HL-60/S4 (cell line): ENCODE data around the gene FMNL3.
"Not testable (repeated sequence)": the region's sequence is repeated elsewhere in the genome, so short reads cannot be mapped to it uniquely, and the experiment has no call there.

ENCODE experiments used
- in situ Hi-C: fragments of 300-500 bp; cut with MboI; formaldehyde crosslinking; loops from 2 replicates; pipeline ENCODE4 v1.14.3; 2022; ENCODE audit warnings: low sequenced_read_pairs

Gene FMNL3

DNA sequence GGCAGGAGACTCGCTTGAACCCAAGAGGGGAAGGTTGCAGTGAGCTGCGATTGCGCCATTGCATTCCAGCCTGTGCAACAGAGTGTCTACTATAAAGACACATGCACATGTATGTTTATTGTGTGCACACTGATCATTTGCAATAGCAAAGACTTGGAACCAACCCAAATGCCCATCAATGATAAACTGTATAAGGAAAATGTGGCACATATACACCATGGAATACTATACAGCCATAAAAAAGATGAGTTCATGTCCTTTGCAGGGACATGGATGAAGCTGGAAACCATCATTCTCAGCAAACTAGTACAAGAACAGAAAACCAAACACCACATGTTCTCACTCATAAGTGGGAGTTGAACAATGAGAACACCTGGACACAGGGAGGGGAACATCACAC, 6.7 kb upstream of the FMNL3 start:
- in situ Hi-C loops: not testable (repeated sequence)

GRCh38 chr12:49708851-49709250, 1.6 kb upstream of the FMNL3 start:
- in situ Hi-C loops: loop anchor here (5.0 kb wide), 1 partner anchor 67 kb away; no protein-coding TSS in a partner anchor

DNA sequence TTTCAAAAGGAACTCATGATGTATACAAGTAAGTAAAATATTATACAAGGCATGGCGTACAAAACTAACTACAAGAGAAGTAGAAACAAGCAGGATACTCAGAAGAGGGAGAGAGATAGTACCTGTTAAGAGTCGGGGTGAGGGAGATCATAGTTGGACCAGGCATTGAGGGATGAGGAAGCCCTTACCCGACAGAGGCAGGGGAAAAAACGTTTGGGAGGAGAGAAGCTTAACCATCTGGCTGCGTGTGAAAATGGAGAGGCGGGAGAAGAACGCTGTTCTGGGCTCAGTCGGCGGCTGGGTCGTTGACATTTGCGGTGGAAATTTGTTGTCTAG, 575 bp upstream of the FMNL3 start:
- in situ Hi-C loops: loop anchor here (5.0 kb wide), 1 partner anchor 65 kb away; no protein-coding TSS in a partner anchor

GRCh38 chr12:49706351-49707127, 666 bp downstream of the FMNL3 start:
- in situ Hi-C loops: loop anchor here (5.0 kb wide), 1 partner anchor 64 kb away; no protein-coding TSS in a partner anchor

DNA sequence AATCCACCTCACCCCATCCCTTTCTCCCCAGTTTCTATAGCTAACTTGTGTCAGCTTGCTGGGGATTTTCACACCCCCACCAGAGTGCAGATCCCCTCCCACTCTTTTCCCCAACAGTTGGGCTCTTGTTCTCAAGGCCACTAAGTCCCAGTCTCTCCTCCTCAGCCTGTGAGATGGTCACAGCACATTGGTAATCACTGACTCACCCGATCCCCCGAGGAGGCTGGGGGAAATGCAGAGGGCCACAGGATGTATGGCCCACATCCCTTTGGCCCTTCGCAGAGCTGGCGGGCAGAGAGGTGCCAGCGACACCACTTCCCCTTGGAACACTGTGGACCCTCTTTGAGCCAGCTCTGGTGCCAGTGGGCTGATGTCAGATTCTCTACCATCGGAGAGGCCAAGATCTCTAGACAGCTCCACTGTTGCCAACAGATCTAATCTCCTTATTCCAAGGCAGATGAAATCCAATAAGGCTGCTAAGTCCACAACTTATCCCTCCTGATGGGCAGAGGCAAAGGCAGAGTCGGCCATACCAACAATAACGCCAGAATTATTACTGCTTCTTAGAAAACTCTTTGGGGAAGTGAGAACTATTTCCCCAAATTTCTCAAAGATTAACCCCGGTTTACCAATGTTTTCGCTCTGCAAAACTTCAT, 1.6 kb downstream of the FMNL3 start:
- in situ Hi-C loops: loop anchor here (5.0 kb wide), 1 partner anchor 63 kb away; no protein-coding TSS in a partner anchor

- in situ Hi-C loops: no loop called here
Measured at GRCh38 chr12:49703647-49704137, 3.5 kb downstream of the FMNL3 start.

GRCh38 chr12:49702676-49703215, 4.5 kb downstream of the FMNL3 start:
- in situ Hi-C loops: no loop called here

GRCh38 chr12:49702009-49702408, 5.2 kb downstream of the FMNL3 start:
- in situ Hi-C loops: no loop called here

- in situ Hi-C loops: no loop called here
Measured at GRCh38 chr12:49698619-49699545, 8.3 kb downstream of the FMNL3 start.

- in situ Hi-C loops: no loop called here
Measured at GRCh38 chr12:49697808-49698207, 9.4 kb downstream of the FMNL3 start.

GRCh38 chr12:49696723-49697122, 10.5 kb downstream of the FMNL3 start:
- in situ Hi-C loops: no loop called here

DNA sequence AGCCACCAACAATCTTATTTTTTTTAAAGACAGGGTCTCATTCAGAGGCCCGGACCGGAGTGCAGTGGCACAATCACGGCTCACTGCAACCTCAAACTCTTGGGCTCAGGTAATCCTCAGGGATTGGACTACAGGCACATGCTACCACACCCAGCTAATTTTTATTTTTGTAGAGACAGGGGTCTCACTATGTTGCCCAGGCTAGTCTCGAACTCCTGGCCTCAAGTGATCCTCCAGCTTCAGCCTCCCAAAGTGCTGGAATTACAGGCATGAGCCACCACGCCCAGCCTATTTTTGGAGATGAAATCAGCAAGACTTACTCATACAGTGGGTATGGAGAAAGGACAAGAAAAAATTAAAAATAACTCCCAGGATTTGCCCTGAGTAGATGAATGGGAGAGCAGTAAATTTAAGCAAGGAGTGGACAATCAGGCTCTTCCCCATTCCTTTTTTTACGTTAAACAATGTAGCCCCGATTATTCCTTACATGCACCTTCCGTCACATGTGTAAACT, 13.2 kb downstream of the FMNL3 start:
- in situ Hi-C loops: no loop called here

DNA sequence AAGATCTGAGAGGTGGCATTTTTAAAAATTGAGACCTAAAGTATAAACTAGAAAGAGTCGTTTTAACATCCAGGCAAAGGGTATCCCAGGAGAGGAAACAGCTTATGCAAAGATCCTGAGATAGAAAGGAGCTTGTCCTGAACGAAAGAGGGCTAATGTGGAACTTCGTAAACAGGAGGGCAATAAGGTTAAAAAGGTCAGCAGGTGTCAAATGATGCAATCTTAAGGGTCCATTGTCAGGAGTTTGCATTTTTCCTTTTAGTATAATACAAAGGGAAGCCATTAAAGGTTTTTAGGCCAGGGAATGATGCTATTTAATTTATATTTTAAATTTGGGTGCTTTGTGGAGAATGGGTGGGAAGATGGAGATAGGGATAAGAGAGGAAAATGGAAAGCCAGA, 14.4 kb downstream of the FMNL3 start:
- in situ Hi-C loops: no loop called here

DNA sequence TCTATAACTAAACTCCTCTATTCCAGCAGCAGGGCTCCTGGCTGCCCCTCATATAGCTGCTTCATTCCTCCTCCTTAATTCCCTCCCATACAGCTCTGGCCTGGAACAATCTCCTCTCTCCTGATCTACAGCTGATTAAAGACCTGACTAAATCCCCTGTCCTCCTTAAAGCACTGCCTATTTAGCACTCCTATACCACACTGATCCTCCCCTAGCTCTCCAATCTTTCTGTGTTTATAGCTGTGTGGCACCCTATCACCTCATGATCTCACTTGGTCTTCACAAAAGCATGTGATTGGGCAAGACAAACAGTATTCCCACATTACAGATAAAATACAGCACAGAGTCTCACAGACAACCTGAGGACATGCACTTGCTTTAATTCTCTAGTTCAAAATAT, 17.4 kb downstream of the FMNL3 start:
- in situ Hi-C loops: no loop called here

DNA sequence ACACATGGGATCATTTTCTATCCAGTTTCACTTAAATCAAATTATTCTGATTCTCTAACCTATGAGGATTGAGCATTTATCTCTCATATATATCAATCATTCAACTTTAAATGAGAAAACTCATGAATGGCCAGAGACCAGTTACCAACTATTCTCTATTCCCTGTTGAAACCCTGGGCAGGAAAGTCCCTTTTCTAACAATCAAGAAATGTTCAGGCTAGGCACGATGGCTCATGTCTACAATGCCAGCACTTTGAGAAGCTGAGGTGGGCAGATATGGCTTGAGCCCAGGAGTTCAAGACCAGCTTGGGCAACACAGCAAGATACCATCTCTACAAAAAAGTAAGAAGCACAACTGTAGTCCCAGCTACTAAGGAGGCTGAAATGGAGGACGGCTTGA, 18.0 kb downstream of the FMNL3 start:
- in situ Hi-C loops: no loop called here

- in situ Hi-C loops: no loop called here
Measured at GRCh38 chr12:49687941-49688340, 19.3 kb downstream of the FMNL3 start.

GRCh38 chr12:49684310-49684854, 22.8 kb downstream of the FMNL3 start:
- in situ Hi-C loops: no loop called here

DNA sequence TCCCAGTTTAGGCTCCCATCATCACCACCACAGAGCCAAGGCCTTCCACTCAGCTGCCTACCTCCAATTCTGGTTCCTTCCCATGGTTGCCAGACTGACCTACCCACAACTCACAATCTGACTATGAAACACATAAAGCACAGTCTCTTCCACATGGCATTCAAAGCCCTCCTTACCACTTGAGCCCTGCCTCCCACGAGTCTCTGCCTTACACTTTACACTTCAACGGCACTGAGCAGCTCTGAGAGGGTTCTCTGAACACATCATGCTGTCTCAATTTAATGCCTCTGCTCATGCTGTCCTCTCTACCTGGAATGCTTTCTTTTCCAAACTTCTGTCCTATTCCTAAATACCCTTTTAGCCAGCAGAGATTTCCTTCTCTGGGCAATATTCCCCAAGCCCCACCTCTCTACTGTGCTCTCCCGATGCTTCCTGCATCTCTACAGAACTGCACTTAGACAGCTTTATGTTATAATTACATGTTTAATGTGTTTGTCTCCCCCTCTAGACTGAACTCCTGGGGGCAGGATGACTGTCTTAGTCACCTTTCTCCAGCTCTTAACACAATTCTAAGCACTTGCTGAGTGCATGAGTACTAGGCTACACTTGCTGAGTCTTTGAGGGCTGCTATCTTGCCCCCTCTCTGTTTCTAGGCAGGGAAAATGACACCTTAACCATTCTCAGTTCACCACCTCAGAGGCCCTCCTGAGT, 23.5 kb downstream of the FMNL3 start:
- in situ Hi-C loops: no loop called here

DNA sequence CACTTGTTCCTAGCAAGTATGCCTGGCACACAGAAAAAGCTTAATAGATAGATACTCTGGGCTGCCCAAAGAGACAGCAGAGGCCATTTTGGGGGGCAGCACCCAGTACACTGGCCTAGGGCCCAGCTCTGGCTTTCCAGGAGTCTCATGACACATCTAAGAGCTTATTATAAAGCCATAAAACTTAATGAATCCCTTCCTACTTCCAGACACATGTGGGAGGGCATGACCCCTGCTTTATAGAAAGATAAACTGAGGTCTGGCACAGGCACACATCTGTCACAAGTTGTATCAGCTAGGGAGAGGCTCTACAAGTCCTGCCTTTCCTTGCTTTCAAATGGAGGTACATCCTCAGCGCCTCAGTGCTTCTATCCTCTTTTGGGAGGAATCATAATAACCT, 27.1 kb downstream of the FMNL3 start:
- in situ Hi-C loops: no loop called here

- in situ Hi-C loops: no loop called here
Measured at GRCh38 chr12:49678711-49679110, 28.5 kb downstream of the FMNL3 start.
